ENCODE results near the gene STARD13. TPM values are rescaled to one million over a fixed set of nuclear protein-coding genes. Genes with fewer than 3 reads are reported as not detected.
"Not testable (repeated sequence)": the region's sequence is repeated elsewhere in the genome, so short reads cannot be mapped to it uniquely, and the experiment has no call there.

STARD13 gene
- total RNA-seq, 6 donors from 2014 or later, result 43.6 to 76.5 (median 63.7) TPM

DNA sequence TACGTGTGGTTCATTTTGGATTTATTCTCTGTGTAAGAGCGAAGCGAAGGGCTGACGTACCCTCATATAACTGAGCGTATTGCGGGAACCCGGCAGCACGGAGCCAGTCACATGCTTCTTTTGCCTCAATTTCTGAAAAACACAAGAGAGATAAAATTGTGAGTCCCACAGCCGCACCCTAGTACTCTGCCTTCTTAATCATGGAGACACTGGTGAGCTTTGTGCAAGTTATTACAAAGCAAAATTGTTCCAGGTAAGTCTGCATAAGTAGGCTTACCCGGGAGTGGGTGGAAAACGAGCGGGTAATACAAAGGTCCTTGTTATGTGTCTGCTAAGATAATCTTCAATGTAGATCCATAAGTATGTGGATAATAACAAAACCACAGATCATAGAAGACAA, 118.1 kb downstream of the STARD13 start:
- ATAC-seq (ENCODE audit: low FRiP score in 2 of 2), result no peak
- WGBS, 2 donors, result 93 to 95% methylated on average over 12 of the region's 12 CpGs

DNA sequence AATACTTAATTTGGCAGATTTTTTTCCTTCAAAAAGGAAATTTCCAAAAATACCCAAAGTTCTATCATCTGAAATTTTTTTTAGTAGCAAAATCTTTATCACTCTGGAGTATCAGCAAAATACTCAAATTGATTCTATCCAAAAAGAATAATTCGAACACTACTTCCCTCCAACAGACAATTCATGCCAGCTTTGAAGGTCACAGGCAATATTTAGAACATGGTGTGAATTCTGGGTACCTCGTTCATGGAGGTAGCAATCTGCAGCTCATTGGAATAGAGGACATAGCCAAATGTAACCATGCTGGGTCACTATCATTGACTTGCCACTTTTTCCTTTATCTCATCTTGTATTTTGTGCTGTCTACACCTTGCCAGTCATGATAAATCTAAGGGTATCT, 119.8 kb downstream of the STARD13 start:
- H3K9me3 ChIP-seq, result peaks cover 0 to 11% (median 6%) of the 10 kb centered on the region in 4 donors
- H3K4me3 ChIP-seq, result no peak overlapping the region
- no peak for ATAC-seq (ENCODE audit: low FRiP score in 2 of 2)
- H3K27ac ChIP-seq, result no peak overlapping the region
- H3K27me3 ChIP-seq, result no peaks in the 10 kb centered on the region
- peaks cover 0 to 3% (median under 1%) of the 10 kb centered on the region in 4 donors for H3K4me1 ChIP-seq
- TF ChIP-seq EP300 (IDR thresholded peaks at IDR 0.05) (no peak), POLR2AphosphoS5 (IDR thresholded peaks at IDR 0.05) (no peak), POLR2A (IDR thresholded peaks at IDR 0.05) (no peak)
- TF ChIP-seq, protein P1, sequence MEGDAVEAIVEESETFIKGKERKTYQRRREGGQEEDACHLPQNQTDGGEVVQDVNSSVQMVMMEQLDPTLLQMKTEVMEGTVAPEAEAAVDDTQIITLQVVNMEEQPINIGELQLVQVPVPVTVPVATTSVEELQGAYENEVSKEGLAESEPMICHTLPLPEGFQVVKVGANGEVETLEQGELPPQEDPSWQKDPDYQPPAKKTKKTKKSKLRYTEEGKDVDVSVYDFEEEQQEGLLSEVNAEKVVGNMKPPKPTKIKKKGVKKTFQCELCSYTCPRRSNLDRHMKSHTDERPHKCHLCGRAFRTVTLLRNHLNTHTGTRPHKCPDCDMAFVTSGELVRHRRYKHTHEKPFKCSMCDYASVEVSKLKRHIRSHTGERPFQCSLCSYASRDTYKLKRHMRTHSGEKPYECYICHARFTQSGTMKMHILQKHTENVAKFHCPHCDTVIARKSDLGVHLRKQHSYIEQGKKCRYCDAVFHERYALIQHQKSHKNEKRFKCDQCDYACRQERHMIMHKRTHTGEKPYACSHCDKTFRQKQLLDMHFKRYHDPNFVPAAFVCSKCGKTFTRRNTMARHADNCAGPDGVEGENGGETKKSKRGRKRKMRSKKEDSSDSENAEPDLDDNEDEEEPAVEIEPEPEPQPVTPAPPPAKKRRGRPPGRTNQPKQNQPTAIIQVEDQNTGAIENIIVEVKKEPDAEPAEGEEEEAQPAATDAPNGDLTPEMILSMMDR (IDR thresholded peaks at IDR 0.05), result no peak
- peaks cover 7 to 50% (median 15%) of the 10 kb centered on the region in 4 donors for H3K36me3 ChIP-seq
- no peak for DNase-seq
- 89 to 95% methylated on average over 2 of the region's 2 CpGs for WGBS, 2 donors

More for the DNA sequence above, 118.1 kb downstream of the STARD13 start:
- DNase-seq, result no peak
- H3K27me3 ChIP-seq, result no peaks in the 10 kb centered on the region
- H3K9me3 ChIP-seq, result peaks cover 0 to 7% (median 6%) of the 10 kb centered on the region in 4 donors
- peaks cover 0 to 3% (median under 1%) of the 10 kb centered on the region in 4 donors for H3K4me1 ChIP-seq
- peaks cover 7 to 37% (median 15%) of the 10 kb centered on the region in 4 donors for H3K36me3 ChIP-seq
- H3K4me3 ChIP-seq, result no peak overlapping the region
- TF ChIP-seq, protein P1 (IDR thresholded peaks at IDR 0.05), result no peak
- no peak for TF ChIP-seq POLR2A (IDR thresholded peaks at IDR 0.05)
- no peak for TF ChIP-seq POLR2AphosphoS5 (IDR thresholded peaks at IDR 0.05)
- no peak for TF ChIP-seq EP300 (IDR thresholded peaks at IDR 0.05)
- peak overlapping the region in 1 of 4 donors; percentile 32 for H3K27ac ChIP-seq

DNA sequence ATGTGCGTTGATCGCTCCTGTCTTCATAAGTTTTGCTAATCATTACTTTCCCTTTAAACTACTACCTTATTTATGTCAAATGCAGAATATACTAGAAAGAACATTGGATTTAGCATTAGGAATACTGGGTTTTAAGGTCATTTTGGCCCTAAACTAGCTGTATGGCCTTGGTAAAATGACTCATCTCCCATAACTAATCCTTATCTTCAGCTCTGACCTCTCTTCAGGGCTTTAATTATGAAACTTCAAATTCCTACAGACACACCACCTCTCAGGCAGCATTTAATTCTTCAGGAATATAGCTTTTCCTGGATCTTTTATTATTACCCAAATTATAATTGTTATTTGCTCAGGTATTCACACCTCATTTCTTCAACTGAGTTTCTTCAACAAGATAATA, 121.2 kb downstream of the STARD13 start:
- Histone ChIP-seq H3K9me3 (peaks cover 0 to 11% (median 6%) of the 10 kb centered on the region in 4 donors), H3K4me3 (no peak overlapping the region), H3K36me3 (peaks cover 7 to 50% (median 15%) of the 10 kb centered on the region in 4 donors), H3K4me1 (peaks cover 0 to 3% (median under 1%) of the 10 kb centered on the region in 4 donors), H3K27ac (peak overlapping the region in 1 of 4 donors; percentile 30), H3K27me3 (no peaks in the 10 kb centered on the region)
- no peak for TF ChIP-seq EP300 (IDR thresholded peaks at IDR 0.05)
- TF ChIP-seq, protein P1 (IDR thresholded peaks at IDR 0.05), result no peak
- no peak for TF ChIP-seq POLR2A (IDR thresholded peaks at IDR 0.05)
- TF ChIP-seq POLR2AphosphoS5 (IDR thresholded peaks at IDR 0.05), result no peak
- no peak for DNase-seq
- 98% methylated on average over 2 of the region's 2 CpGs for WGBS, 2 donors
- no peak for ATAC-seq (ENCODE audit: low FRiP score in 2 of 2)

DNA sequence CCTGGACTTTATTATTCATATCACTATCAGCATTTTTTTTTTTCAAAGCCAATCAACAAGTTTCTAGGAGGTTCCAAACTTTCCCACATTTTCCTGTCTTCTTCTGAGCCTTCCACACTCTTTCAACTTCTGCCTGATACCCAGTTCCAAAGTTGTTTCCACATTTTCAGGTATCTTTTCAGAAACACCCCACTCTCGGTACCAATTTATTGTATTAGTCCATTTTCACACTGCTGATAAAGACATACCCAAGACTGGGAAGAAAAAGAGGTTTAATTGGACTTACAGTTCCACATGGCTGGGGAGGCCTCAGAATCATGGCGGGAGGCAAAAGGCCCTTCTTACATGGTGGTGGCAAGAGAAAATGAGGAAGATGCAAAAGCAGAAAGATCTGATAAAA, 122.8 kb downstream of the STARD13 start:
- WGBS, 2 donors, result 100% methylated on average over 2 of the region's 2 CpGs
- not testable (repeated sequence) for H3K27ac ChIP-seq; H3K27me3 ChIP-seq; ATAC-seq (ENCODE audit: low FRiP score in 2 of 2); H3K4me3 ChIP-seq; H3K4me1 ChIP-seq; DNase-seq
- Histone ChIP-seq H3K36me3 (peaks cover 7 to 57% (median 18%) of the 10 kb centered on the region in 4 donors), H3K9me3 (peaks cover 0 to 11% (median 6%) of the 10 kb centered on the region in 4 donors)

DNA sequence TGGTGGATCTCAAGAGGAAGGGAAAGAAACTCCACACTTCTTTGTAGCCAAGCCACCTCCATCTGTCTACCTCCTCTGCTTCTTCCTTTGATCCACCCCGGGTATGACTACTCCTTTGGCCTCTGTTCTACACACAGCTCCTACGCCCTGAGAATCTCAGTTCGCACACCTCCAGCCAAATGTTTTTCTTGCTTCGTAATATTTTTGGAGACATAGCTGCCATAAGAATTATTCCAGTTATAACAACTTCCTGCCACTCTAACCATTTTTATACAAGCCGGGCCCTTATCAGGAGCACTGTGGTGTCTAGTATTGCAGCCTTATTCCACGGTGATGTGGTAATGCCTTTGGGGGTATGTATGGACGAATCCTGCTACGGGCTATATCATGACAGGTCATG, 126.7 kb downstream of the STARD13 start:
- Histone ChIP-seq H3K9me3 (peaks cover 0 to 11% (median 6%) of the 10 kb centered on the region in 4 donors), H3K4me3 (no peak overlapping the region), H3K27ac (no peak overlapping the region), H3K4me1 (peaks cover 0 to 6% (median 2%) of the 10 kb centered on the region in 4 donors), H3K27me3 (no peaks in the 10 kb centered on the region), H3K36me3 (peaks cover 0 to 47% (median 10%) of the 10 kb centered on the region in 4 donors)
- DNase-seq (no peak), ATAC-seq (ENCODE audit: low FRiP score in 2 of 2) (peak in 1 of 2 donors; percentile 61)
- no peak for TF ChIP-seq POLR2AphosphoS5 (IDR thresholded peaks at IDR 0.05)
- TF ChIP-seq, protein P1 (IDR thresholded peaks at IDR 0.05), result no peak
- no peak for TF ChIP-seq EP300 (IDR thresholded peaks at IDR 0.05)
- no peak for TF ChIP-seq POLR2A (IDR thresholded peaks at IDR 0.05)
- 84 to 93% methylated on average over 8 of the region's 8 CpGs for WGBS, 2 donors
